AG04450 (cell line): ENCODE results near the gene DPP6. TPM values are rescaled to one million over a fixed set of nuclear protein-coding genes. Genes with fewer than 3 reads are reported as not detected.

Experiments
- CTCF ChIA-PET: fragments of 300-600, 350-600 bp; formaldehyde crosslinking; extraction: SDS; loops from one replicate; lab custom pipeline; 2022; ENCODE audit warnings: antibody characterized with exemption, inconsistent platforms; lab: Charles Lee
- POLR2A ChIA-PET: fragments of 350-600 bp; formaldehyde crosslinking; extraction: SDS; loops from one replicate; lab custom pipeline; 2021; ENCODE audit warnings: antibody characterized with exemption, inconsistent platforms; lab: Yijun Ruan, JAX
- DNase-seq: peaks from one replicate; pipeline ENCODE4 v3.0.0-alpha.2; 2011; ENCODE audit warnings: low read depth, low spot score
- H3K27ac ChIP-seq: one replicate; pipeline ENCODE4 v1.5.1; 2012; ENCODE audit warnings: low read depth, low read length, control low read depth
- H3K27me3 ChIP-seq: one replicate; pipeline ENCODE4 v1.6.0; 2012; ENCODE audit warnings: low read length; ENCODE audit not compliant: control insufficient read depth, insufficient read depth
- H3K4me3 ChIP-seq: 2 replicates; pipeline ENCODE4 v1.5.1; 2011; ENCODE audit warnings: mild to moderate bottlenecking, low read depth, low read length, control low read depth
- H3K9me3 ChIP-seq: 2 replicates; pipeline ENCODE4 v1.5.1; 2012; ENCODE audit warnings: low read length; ENCODE audit not compliant: control insufficient read depth, insufficient read depth
- polyA plus RNA-seq: library from polyadenylated mRNA; depleted of rRNA; stranded (reverse); fragments of >200 nt; gene quantifications from 2 replicates; pipeline ENCODE4 v1.2.3, GENCODE V29; 2011
- TF ChIP-seq, protein P1 (sequence below): IDR thresholded peaks from 2 replicates; pipeline ENCODE4 v1.5.1; 2011; ENCODE audit warnings: low read depth, low read length, control low read depth, inconsistent platforms

Gene DPP6
- polyA plus RNA-seq, 1 experiment, result not detected

DNA sequence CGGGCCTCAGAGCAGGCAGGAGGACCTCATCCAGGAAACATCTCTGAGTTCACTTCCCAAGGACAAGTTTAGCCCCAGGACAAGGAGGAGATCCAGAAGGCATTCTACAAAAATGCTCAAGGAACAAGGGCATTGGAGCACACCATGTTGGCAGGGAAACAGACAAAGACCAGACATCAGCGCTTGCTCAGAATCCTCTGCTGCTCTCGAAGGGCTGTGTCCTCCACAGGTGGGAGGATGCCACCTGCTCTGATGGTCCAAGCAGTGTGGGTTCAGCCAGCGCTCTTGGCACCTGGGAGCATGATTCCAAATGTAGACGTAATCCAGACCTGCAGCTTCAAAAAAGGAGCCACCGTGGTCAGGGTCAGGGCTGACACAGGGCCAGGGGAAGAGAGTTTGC, 160.7 kb downstream of the DPP6 start:
- TF ChIP-seq, protein P1, sequence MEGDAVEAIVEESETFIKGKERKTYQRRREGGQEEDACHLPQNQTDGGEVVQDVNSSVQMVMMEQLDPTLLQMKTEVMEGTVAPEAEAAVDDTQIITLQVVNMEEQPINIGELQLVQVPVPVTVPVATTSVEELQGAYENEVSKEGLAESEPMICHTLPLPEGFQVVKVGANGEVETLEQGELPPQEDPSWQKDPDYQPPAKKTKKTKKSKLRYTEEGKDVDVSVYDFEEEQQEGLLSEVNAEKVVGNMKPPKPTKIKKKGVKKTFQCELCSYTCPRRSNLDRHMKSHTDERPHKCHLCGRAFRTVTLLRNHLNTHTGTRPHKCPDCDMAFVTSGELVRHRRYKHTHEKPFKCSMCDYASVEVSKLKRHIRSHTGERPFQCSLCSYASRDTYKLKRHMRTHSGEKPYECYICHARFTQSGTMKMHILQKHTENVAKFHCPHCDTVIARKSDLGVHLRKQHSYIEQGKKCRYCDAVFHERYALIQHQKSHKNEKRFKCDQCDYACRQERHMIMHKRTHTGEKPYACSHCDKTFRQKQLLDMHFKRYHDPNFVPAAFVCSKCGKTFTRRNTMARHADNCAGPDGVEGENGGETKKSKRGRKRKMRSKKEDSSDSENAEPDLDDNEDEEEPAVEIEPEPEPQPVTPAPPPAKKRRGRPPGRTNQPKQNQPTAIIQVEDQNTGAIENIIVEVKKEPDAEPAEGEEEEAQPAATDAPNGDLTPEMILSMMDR, result no peak
- Histone ChIP-seq H3K27me3 (no peaks in the 10 kb centered on the region), H3K9me3 (peaks cover 56% of the 10 kb centered on the region), H3K4me3 (no peak overlapping the region), H3K27ac (no peak overlapping the region)
- POLR2A ChIA-PET, result no interaction called here
- CTCF ChIA-PET, result no interaction called here
- no peak for DNase-seq

DNA sequence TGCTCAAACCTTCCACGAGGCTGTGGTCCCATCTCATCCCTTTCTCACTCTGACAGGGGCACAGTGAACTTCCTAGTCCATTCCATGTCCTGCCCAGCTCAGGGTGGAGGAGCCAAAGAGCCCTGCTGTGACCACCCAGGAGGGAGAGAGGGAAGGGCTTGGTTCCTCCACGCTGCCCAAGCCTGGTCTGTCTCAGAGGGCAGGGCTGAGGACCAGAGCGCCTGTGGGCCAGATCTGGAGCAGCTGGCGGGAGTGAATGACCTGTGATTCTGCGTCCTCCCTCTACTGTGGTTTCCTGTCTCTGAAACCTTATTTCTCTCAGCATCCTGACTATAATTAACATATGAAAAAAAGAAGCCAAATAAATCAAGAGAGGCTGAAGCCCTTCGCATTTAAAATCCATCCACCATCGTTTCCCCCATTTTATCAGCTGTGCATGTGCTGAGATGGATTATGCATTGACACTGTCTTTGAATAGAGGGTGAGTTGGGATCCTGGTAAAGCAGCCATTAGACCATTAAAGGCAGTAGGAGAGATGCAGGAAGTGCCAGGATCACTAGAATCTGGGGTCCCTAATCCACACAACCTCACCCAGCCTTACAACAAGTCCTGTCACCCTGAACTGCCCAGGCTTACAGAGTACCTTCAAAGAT, 165.6 kb downstream of the DPP6 start:
- no peak overlapping the region for H3K4me3 ChIP-seq
- CTCF ChIA-PET, result no interaction called here
- POLR2A ChIA-PET, result no interaction called here

DNA sequence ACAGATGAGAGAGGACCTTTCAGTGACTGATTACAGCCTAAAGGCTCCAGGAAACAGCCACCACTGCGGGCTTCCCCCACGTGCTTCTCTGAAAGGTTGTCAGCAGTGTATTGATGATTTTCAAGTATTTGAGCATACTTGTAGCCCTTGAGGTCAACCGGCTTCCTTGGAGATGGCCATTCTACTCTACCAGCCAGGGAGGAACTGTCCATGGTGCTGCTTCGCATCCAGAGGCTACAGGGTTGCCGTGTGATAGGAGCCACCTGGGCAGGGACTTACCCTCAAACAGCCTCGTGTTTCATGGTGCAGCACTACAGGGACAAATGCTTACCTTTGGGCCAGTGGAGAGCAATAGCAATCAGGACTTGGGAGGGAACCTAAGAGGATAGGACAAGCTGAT, 179.5 kb downstream of the DPP6 start:
- H3K4me3 ChIP-seq, result no peak overlapping the region
- no peak for DNase-seq
- H3K27ac ChIP-seq, result peak overlapping the region; percentile 11
- no peaks in the 10 kb centered on the region for H3K27me3 ChIP-seq
- CTCF ChIA-PET, result no interaction called here
- POLR2A ChIA-PET, result no interaction called here
- H3K9me3 ChIP-seq, result peaks cover 33% of the 10 kb centered on the region
- TF ChIP-seq, protein P1, result no peak

More for the DNA sequence above, 165.6 kb downstream of the DPP6 start:
- Histone ChIP-seq H3K27ac (no peak overlapping the region), H3K27me3 (no peaks in the 10 kb centered on the region), H3K9me3 (peaks cover 46% of the 10 kb centered on the region)
- DNase-seq, result no peak
- TF ChIP-seq, protein P1, result no peak

DNA sequence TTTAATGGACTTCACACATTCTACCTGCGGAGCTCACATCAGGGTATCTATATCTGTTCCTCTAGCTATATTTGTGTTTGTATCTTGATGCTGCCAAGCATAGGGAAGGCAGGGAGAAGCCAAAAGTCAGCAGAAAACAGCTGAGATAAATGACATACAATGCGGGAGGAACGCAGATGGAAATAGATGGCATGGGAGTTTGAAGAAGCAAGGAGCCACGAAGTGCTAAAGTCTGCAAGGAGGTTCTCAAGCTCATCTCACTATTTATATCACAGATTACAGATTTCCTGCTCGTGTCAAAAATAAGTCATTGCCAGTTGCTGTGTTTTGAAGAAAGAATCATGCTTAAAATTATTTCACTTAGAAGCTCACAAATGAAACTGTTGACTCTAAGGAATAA, 180.5 kb downstream of the DPP6 start:
- Histone ChIP-seq H3K27me3 (no peaks in the 10 kb centered on the region), H3K27ac (no peak overlapping the region), H3K4me3 (no peak overlapping the region), H3K9me3 (peaks cover 39% of the 10 kb centered on the region)
- TF ChIP-seq, protein P1, result no peak
- ChIA-PET POLR2A (no interaction called here), CTCF (no interaction called here)
- DNase-seq, result no peak

DNA sequence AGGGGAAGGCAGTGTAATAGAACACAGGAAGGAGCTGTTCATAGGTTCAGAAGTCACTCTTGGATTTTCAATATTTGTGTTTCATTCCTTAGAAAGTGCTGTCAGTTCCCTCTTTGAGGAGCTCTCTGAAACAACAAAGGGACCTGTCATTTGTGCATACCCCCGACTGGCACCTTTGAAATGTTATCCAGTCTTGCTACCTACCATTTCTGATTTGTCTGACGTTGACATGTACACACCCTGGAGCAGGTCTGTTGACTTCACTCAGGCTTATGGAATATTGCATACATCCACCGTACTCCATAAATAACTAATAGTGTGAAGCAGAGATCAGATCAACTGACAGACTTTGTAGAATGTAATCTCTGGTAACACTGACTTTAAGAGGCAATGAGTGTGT, 189.8 kb downstream of the DPP6 start:
- peaks cover 26% of the 10 kb centered on the region for H3K9me3 ChIP-seq
- ChIA-PET POLR2A (no interaction called here), CTCF (no interaction called here)
- H3K27me3 ChIP-seq, result no peaks in the 10 kb centered on the region
- no peak overlapping the region for H3K4me3 ChIP-seq
- no peak overlapping the region for H3K27ac ChIP-seq
- TF ChIP-seq, protein P1, result no peak
- no peak for DNase-seq
